GM18511 (cell line): ENCODE data around the gene MIDN.

ENCODE experiments used
- ATAC-seq: cut with Tn5 transposase; IDR thresholded peaks from one replicate; pipeline ENCODE4 v1.9.1; 2021; ENCODE audit warnings: mild to moderate bottlenecking, moderate library complexity; ENCODE audit not compliant: unreplicated experiment

Gene MIDN

GRCh38 chr19:1220477-1220930 lies 27.9 kb upstream of the MIDN start:
- ATAC-seq = no peak

GRCh38 chr19:1220976-1221903 lies 27.1 kb upstream of the MIDN start:
- no peak for ATAC-seq

GRCh38 chr19:1221904-1222255 lies 26.5 kb upstream of the MIDN start:
- ATAC-seq = no peak

GRCh38 chr19:1222394-1222793 lies 26.0 kb upstream of the MIDN start:
- ATAC-seq = no peak

- ATAC-seq = no peak
These were observed 25.1 kb upstream of the MIDN start for GRCh38 chr19:1223018-1223855.

GRCh38 chr19:1224047-1224825 lies 24.1 kb upstream of the MIDN start:
- ATAC-seq = no peak

- no peak for ATAC-seq
These were observed 23.5 kb upstream of the MIDN start for GRCh38 chr19:1224847-1225246.

GRCh38 chr19:1225440-1226226 lies 22.8 kb upstream of the MIDN start:
- ATAC-seq = no peak

GRCh38 chr19:1226227-1226518 lies 22.2 kb upstream of the MIDN start:
- no peak for ATAC-seq

GRCh38 chr19:1226522-1227303 lies 21.7 kb upstream of the MIDN start:
- no peak for ATAC-seq

GRCh38 chr19:1227304-1228054 lies 20.9 kb upstream of the MIDN start:
- ATAC-seq = no peak

- no peak for ATAC-seq
These were observed 20.0 kb upstream of the MIDN start for GRCh38 chr19:1228161-1228957.

GRCh38 chr19:1229056-1229923 lies 19.1 kb upstream of the MIDN start:
- no peak for ATAC-seq

- ATAC-seq = no peak
These were observed 18.2 kb upstream of the MIDN start for GRCh38 chr19:1229924-1230782.

GRCh38 chr19:1230783-1231489 lies 17.4 kb upstream of the MIDN start:
- no peak for ATAC-seq
